OCI-LY7 (cell line): Measurements from ENCODE around the gene LRRC7.

Experiments used
- CTCF ChIP-seq: fragments of 200-600 bp; sonication (generic); conservative IDR thresholded peaks from 2 replicates; pipeline ENCODE4 v1.5.1; 2014; ENCODE audit warnings: mild to moderate bottlenecking, antibody characterized with exemption, low read length, moderate library complexity, mixed read lengths
- EZH2phosphoT487 ChIP-seq: fragments of 200-600 bp; sonication (generic); IDR thresholded peaks from 2 replicates; pipeline ENCODE4 v1.6.1; 2018; ENCODE audit warnings: low read depth, borderline replicate concordance, mild to moderate bottlenecking, mixed run types, antibody characterized with exemption, low read length, moderate library complexity, mixed read lengths

- TF ChIP-seq CTCF = no peak
- TF ChIP-seq EZH2phosphoT487 = no peak
Measured at GRCh38 chr1:69520326-69520725, 47.4 kb upstream of the LRRC7 start.
